GM21619 (cell line): ENCODE data around the gene GPR156.

Source experiments
- ATAC-seq: cut with Tn5 transposase; IDR thresholded peaks from one replicate; pipeline ENCODE4 v1.9.1; 2021; ENCODE audit not compliant: unreplicated experiment

The GPR156 gene

DNA sequence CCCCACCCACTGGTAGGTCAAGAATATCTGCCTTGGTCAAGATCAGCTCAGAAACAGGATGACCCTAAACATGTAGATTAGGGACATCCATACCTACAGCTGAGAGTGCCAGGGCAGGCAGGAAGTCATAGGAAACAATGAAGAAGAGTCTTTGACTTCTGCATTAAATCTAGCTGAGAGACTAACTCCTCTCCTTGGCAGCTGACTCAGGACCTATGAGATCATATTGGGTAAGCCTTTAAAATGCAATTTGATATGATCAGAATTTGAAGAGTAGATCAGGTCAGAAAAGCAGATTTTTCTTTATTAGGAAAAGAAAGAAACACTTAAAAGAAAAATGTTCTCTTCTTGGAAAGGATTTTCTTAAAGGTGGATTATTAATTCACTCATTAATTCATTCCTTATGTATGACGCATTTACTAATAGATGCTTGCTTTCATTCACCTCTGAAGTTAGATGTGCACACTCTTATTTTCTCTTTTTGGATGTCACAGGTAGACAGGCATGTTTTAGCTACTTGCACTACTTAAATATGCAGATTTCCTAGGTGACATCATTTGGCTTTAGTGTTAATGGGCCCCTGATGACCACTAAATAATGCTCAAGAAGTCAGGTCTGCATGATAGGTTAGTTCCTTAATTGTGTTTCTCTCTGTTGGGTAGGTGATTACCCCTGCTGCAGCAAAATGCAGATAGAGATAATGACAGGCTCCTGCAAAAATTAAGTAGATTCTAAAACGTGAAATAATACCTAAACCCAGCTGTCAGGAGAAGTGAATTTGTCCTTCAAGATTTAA, 155.1 kb downstream of the GPR156 start:
- no peak for ATAC-seq

DNA sequence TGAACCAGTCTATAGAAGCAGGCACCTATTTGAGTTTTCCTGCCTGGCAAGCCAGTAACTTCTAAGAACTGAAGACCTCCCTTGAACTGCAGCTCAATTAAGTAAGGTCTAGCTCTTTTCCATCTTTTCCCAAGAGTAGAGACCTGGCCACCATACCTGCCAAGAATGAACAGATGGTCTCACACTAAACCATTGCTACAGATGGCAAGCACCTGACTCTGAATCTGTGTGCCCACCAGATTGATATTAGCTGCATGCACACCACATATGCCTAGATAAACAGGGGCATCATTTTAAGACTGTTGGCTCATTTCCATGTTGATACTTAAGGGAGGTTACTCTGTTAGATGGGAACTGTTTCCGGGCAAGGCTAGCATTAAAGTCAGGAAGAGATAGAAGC, 156.0 kb downstream of the GPR156 start:
- no peak for ATAC-seq

DNA sequence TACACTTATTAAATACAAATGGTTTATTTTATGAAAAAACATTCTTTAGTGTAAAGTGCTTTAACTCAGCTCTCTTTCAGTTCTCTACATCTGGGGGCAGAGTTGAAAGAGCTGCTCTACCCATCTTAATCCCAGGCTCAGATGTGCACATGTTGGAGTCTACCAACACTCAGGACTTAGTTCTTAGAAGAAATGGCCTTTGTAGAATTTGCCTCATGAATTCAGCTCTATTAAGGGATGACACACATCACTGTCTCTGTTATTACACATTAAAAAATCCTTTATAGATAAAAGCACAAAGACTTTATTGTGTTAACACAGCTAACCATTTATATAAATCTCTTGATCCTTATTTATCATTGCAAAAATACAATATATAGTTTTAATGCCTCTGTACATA, 159.0 kb downstream of the GPR156 start:
- ATAC-seq = no peak

DNA sequence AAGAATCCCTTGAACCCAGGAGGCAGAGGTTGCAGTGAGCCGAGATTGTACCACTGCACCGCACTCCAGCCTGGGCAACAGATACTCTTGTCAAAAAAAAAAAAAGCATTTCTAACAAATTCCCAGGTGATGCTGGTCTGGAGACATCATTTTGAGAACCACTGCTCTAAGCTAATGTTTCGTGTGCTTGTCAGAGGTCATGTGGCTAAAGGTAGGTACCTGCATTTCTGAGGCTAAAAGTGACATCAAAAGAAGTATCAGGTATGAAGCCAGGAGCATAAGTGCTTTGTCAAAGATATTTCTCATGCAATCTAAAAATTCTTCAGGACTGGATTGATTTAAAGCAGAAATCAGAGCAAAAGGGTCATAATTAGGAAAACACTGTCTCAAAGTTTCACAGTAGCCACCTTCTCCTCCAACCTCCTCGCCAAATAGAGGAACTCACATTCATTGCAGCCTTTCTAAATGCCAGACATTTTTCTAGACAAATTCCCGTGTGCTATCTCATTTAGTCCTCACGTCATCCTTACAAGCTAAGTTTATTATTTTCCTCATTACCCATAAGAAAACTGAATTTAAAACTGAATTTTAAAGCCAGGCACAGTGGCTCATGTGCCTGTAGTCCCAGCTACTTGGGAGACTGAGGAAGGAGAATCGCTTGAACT, 165.0 kb downstream of the GPR156 start:
- no peak for ATAC-seq
